Measurements from ENCODE around the gene AP5Z1.

- no peak for TF ChIP-seq POLR2AphosphoS5 (IDR thresholded peaks at IDR 0.05; ENCODE audit: low read depth, low read length)
- no peak for TF ChIP-seq POLR2A (IDR thresholded peaks at IDR 0.05; ENCODE audit: low read depth, low read length)
Observed at GRCh38 chr7:4796453-4796852, 21.0 kb downstream of the AP5Z1 start.
